HG03280 (cell line): ENCODE measurements around the gene ATP5F1D.

Experiments used
- ATAC-seq: cut with Tn5 transposase; IDR thresholded peaks from one replicate; pipeline ENCODE4 v1.9.1; 2021; ENCODE audit warnings: mild to moderate bottlenecking, moderate library complexity; ENCODE audit not compliant: unreplicated experiment

The ATP5F1D gene

DNA sequence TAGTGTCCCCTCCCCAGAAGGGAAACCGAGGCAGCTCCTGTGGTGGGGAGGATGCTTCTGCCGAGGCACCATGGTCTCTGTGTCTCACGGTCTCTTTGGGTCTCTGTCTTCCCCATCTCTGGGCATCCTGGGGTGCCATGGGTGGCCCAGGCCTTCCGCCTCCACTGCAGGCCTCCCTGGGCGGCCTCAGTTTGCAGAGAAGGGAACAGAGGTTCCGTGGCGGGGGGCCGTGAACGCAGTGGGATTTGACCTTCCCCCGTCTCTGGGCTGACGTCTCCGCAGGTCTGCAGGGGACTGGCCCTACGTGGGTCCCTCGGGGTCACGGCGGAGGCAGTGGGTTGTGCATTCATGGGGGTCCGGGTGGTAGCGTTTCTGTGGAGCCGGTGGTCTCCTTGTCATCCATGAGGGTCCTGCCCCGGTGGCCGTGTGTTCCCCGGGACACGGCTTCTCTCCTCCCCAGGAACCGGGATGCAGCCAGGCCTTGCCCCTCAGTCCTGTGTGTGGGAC is 48.7 kb downstream of the ATP5F1D start:
- no peak for ATAC-seq

DNA sequence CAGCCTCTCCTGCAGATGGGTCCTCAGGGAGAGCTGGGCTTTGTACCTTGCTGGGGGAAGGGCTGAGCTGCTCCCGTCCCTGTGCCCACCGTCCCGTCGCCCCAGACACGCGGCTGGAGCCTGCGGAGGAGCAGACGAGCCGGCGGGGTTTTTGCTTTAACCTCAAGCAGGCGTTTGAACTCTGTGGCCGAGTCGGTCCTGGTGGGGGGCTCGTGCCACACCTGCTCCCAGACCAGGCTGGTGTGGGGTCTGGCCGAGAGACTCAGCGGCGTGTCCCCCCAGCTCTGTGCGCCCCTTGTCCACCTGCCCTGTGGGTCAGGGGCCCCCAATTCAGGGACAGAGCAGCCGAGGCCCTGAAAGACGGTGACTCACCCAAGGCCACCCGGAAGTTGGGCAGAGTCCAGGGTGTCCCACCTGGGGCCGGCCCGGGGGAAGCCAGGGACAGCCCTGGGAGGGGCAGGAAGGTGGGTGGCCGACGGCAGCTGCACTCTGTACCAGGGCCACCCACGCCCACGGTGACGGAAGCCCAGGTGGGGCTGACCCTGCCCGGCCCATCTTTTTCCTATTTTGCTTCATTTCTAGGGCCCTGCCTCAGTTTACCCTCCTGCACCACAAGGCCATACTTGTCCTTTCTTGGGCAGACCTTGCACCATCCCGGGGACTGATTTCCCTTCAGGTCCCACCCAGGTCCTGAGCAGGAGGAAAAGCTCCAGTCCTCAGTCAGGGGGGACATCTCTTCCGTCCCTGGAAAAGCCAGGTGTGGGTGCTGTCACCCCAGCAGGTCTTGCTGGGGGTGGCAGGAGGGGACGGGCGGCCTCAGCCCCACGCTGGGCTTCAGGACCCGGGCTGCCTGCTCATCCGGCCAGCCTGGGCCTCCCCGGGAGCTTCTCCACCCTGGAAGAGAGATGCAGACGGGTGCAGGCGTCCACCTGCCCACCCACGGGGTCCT is 49.4 kb downstream of the ATP5F1D start:
- ATAC-seq, result no peak

DNA sequence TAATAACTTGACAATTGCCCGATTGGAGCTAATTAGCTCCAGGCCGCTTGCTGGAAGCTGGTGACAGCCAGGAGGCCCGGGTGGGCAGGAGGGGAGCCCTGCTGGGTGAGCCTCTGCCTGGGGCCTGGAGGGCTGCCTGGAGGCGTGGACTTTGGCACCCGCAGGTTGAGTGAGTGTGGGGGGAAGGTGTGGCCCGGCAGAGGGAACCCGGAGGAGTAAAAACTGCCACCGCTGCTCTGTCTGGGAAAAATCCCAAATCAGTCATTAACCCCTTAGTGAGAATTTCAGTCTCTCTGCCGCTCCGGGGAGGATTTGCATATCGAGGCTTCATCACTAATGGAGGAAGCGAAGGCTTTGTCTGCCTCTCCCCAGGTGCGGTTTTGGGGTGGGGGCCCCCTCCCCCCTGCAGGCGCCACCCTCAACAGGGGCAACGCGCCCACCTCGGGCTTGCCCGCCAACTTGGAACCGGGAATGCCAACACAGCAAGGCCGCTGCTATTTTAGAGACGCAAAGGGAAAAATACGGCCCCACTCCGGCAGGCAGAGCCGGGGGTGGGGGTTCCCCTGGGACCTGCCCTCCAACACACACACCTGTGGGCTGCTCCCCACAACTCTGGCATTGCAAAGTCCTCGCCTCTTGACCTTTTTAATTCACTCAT is 50.3 kb downstream of the ATP5F1D start:
- ATAC-seq, result no peak

DNA sequence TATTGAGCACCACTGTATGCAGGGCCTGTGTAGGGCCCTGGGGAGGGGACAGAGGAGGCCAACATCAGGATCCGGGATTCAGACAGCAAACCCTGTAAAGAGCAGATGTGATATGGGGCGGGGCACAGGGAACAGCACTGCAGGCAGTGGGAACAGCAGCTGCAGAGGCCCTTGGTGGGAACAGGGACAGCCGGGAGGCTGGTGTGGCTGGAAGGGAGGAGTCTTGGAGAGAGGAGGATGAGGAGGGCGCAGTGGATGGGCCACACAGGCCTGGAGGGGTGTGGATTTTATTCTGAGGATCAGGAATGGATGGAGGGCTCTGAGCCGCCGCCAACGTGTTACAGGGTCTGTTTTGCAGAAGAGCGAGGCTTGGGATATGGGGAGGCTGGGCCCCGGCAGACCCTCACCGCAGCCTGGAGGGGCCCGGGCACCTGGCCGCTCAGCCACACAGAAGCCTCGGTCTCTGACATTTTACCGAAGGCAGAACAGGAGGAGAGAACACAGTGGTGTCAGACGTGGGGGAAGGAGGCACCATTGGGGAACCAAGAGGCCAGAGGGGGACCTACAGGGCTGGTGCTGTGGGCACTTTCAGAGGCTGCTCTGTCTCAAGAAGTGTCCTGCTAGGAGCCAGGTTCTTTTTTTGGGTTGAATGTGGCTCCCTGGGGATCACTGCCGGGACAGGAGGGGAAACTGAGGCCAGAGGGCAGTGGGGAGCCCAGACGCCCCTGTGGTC is 51.0 kb downstream of the ATP5F1D start:
- ATAC-seq, result no peak

DNA sequence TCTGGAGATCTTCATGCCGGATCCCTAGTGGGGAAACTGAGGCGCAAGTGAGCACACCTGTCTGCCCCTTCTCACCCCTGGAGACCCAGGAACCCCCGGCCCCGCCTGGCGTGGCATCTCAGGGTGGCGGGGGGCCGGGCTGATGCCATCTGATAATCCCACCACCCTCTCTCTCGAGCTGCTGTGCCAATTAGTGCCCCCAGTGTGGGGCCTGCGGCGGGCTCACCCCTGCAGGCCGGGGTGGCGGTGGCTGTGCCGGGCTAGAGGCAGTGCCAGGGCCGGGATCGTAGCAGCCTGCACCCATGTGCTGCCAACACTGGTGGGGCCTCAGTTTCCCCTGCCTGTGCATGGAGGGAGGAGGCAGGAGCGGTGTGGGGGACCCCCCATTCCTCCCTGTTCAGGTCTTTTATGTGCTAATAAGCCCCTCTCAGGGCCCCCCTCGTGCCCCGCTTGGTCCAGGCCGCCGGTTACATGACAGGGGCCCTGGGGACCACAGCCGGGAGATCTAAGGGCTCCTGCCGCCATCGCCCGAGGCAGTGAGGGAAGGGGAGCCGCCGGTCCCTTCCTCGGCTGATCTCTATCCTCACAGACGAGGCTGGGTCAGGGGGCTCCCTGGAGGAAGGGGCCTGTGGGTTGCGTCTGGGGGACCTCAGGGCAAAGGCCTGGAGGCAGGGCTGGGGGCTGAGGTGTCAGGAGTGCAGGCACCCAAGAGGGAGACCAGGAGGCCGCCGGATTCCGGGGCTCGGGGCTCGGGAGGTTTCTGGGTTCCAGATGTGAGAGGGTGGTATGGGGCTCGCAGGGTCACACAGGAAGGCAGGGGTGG is 52.4 kb downstream of the ATP5F1D start:
- no peak for ATAC-seq
